CD4-positive, alpha-beta T cell treated with Interleukin-17A for 1 hour (primary cell): ENCODE measurements around the gene MAN2A1.
"Not testable (repeated sequence)": the region's sequence is repeated elsewhere in the genome, so short reads cannot be mapped to it uniquely, and the experiment has no call there.

Source experiments
- DNase-seq: peaks from one replicate; pipeline ENCODE4 v3.0.0-alpha.2; 2020

MAN2A1 gene

DNA sequence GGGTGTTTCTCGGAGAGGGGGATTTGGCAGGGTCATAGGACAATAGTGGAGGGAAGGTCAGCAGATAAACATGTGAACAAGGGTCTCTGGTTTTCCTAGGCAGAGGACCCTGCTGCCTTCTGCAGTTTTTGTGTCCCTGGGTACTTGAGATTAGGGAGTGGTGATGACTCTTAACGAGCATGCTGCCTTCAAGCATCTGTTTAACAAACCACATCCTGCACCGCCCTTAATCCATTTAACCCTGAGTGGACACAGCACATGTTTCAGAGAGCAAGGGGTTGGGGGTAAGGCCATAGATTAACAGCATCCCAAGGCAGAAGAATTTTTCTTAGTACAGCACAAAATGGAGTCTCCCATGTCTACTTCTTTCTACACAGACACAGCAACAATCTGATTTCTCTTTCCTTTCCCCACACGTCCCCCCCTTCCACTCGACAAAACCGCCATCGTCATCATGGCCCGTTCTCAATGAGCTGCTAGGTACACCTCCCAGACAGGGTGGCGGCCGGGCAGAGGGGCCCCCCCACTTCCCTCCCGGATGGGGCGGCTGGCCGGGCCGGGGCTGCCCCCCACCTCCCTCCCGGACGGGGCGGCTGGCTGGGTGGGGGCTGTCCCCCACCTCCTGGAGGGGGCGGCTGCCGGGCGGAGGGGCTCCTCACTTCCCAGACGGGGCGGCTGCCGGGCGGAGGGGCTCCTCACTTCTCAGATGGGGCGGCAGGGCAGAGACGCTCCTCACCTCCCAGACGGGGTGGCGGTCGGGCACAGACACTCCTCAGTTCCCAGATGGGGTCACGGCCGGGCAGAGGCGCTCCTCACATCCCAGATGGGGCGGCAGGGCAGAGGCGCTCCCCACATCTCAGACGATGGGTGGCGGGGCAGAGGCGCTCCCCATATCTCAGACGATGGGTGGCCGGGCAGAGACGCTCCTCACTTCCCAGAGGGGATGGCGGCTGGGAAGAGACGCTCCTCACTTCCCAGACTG, 142.8 kb downstream of the MAN2A1 start:
- DNase-seq: not testable (repeated sequence)

DNA sequence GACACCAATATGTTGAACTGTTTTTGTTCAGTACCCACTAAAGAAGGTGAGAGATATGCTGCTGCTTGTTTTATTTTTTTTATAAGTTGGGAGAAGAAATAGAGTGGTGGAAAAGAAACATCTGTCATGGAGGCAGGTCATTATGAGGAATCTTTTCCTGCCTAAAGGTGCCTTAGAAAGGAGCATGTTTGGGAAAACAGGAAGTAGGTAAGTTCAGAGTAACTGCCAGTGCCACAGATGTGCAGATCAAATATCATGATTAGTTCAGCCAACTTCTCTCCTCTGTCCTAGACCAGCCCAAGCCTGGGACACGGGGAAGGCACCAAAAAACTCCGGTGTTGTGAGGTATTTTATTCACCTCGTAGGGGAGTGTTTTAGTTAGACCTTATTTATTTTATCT, 144.2 kb downstream of the MAN2A1 start:
- DNase-seq: no peak

DNA sequence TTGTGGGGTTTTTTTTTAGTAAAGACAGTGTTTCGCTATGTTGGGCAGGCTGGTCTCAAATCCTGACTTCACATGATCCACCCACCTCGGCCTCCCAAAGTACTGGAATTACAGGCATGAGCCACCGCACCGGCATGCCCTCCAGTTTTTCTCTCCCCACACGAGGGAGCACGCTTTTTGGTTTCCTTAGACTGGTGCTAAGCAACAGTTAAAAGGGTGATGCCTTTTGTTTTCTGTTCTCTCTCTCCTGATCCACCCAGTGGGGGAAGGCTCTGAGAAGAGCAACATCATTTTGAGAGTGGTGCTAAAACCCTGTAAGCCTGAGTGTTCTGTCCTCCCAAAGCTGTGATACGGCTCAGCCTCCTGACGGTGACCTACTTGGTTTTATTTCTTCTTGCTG, 146.6 kb downstream of the MAN2A1 start:
- no peak for DNase-seq

- no peak for DNase-seq
These were observed 147.6 kb downstream of the MAN2A1 start for GRCh38 chr5:109837231-109837861.

GRCh38 chr5:109838157-109838556, 148.4 kb downstream of the MAN2A1 start:
- DNase-seq: no peak

GRCh38 chr5:109844148-109844547, 154.4 kb downstream of the MAN2A1 start:
- no peak for DNase-seq

DNA sequence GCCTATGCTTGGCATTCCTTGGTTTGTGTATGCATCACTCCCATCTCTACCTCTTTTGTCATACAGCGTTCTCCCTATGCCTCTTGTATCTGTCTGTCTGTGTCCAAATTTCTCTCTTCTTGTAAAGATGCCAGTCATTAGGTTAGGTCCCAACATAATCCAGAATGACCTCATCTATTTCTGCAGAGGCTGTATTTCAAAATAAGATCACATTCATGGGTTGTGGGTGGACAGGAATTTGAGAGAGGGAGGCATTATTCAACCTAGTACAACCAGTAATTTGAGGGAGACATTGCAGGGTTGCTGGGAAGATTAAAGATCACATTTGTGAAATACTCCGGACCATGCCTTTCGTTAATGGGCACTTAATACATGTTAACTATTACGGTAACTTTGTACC, 155.0 kb downstream of the MAN2A1 start:
- DNase-seq: no peak

DNA sequence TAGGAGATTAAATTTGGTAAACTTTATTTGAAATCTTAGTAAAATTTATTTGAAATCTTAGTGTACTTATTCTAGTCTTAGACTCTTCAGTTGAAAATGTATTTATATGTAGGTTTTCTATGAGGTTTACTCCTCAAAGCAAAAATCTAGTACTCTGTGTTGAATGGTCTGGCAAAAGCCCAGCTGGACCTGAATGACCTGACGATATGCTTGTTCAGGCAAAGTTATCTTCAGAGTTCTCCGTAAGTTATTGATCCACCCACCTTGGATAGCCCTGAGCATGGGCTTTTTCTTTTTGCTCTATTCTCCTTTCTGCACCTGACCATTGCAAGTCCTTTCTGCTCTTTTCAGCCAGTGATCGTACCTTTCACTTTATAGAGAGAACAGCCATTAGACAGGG, 158.4 kb downstream of the MAN2A1 start:
- no peak for DNase-seq

DNA sequence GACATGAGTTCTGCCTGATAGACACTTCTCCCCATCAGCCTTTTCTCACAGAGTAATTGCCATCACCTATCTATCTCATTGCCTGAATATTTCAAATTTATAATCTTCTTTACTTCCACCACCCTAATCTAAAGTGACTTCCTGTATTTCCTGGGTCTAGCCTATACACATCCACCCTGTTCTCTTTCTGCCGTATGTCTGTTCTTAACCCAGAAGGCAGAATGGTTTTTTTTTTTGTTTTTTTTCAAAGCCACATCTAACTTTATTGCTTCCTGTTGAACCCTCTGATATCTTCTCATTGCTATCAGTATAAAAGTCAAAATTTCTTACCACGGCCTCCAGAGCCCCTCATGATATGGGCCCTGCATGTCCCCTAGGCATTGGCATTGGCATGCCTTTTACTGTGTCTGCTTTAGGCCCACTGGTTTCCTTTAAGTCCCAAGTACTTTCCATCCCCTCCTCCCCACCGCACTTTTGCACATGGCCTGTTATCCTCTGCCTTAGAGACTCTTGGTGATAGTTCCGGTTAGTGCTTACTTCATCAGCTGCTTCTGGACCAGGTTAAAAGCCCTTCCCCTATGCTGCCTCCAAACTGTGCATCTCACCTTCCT, 159.9 kb downstream of the MAN2A1 start:
- DNase-seq: peak; percentile 15

DNA sequence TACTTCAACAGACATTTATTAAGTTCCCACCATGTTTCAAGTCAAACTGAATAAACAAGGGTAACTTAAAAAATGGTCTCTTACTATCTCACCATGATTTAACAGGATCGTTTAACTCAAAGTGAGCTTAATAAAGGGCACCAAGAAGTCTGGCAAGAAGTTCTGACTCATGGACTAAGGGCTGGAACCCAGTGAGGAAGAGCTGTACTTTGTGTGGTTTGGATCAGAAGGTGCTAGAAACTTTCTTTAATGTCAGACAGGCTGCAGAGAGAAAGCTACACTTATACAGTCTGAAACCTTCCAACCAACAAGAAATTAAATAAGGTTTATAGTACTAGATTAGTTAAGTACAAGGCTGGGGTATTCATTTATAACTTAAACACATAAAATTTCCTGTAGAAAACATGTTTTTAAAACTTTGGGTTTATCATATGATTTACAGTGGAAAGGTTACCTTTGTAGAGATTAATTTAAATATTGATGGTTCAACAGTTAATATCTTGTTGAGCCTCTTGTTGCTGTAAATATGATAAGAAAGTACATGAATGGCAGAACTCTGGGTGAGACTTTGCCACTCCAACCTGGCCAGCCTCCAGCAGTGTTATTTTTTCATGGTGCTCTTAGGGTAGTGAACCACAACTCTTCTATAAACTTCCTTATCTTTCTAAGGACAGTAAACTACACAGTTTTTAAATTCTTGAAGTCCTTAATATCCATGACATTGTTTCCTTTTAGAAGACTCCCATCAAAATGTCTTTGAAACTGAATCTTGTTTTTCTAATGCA, 162.8 kb downstream of the MAN2A1 start:
- peak; percentile 14 for DNase-seq

- DNase-seq: no peak
These were observed 163.7 kb downstream of the MAN2A1 start for GRCh38 chr5:109853377-109853776.

DNA sequence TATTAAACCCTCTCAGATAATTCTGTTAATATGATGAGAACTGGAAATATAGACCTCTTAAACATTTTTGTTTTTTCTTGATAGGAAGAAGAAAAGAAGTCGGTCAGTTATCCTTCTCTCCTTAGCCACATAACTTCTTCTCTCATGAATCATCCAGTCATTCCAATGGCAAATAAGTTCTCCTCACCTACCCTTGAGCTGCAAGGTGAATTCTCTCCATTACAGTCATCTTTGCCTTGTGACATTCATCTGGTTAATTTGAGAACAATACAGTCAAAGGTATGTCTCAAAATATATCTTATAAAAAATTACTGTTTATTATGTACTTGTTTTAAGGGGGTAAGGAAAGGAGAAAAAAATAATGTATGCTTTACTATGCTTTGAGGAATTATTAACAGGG, 165.3 kb downstream of the MAN2A1 start:
- no peak for DNase-seq

- peak; percentile 51 for DNase-seq
These were observed 167.8 kb downstream of the MAN2A1 start for GRCh38 chr5:109857405-109858031.

- DNase-seq: no peak
These were observed 169.8 kb downstream of the MAN2A1 start for GRCh38 chr5:109859537-109859936.

GRCh38 chr5:109862301-109862700, 172.6 kb downstream of the MAN2A1 start:
- DNase-seq: no peak

DNA sequence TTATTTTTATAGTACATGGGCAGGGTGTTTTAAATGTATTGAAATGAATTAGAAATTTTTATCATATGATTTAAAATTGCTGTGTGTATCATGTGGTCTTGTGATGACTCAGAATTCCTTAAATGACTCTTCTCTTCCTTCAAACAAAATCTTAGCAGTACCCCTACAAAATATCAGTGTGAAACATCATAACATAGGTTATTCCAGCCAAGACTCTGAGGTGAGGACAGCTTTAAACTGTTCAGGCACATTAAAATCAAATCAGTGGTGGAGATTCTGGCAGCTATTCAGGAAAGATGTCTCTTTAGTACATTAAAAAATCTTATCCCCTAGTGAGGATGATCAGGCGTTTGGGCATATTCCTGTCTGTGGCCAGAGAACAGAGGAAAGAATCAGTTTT, 174.0 kb downstream of the MAN2A1 start:
- DNase-seq: no peak

DNA sequence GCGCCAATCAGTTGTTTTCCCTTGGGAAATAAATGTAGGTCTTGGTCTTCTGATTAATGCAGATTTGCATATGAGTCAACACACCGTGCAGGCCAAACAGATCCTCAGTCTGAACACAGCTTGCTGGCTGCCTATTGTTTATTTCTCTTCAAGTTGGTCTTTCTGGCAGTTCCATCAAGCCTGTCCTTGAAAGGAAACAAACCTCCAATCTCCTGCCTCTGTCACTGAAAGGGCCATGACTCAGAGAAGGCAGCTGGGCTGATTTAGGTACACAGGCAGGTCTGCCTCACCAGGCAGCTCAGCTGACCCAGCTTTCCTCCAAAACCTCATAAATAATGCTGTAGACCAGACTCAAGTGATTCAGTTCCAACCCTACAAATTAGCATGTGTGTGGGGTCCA, 175.9 kb downstream of the MAN2A1 start:
- DNase-seq: no peak

GRCh38 chr5:109866051-109866450, 176.3 kb downstream of the MAN2A1 start:
- DNase-seq: no peak

DNA sequence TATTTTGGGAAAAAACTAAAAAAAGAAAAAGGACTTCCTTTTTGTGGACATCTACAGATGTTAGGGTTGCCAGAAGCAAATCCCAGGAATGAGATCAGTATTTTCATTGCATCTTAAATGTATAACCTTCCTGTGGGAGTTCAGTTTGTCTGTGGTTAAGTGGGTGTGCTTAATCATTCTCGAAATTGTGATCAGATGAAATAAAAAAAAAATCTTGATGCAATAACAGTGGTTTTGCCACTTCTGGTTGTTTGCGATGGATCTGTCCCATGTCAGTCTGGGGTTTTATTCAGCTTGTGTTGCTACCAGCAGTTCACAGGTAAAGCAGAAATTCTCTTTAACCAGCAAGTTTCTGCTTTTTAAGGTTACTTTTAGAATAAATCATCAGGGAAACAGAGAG, 179.0 kb downstream of the MAN2A1 start:
- DNase-seq: no peak

GRCh38 chr5:109873687-109874086, 184.0 kb downstream of the MAN2A1 start:
- no peak for DNase-seq

DNA sequence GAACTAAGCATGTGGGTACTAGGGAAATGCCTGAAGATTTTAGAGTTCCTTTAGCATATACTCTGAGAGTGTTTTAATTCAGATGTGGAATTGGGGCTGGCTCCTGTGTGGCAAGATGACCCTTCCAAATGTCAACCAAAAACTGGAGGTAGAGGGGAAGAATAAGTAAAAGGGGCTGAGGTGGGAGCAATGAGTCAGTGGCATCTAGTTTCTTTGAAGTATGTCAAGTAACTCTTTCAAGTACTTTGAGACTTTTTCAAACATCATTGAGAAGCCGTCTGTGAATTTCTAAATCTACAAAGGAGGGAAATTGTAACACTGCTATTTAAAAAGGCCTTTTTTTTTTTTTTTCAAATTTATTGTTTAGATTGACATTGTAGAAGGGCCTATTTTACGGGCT, 184.4 kb downstream of the MAN2A1 start:
- no peak for DNase-seq

DNA sequence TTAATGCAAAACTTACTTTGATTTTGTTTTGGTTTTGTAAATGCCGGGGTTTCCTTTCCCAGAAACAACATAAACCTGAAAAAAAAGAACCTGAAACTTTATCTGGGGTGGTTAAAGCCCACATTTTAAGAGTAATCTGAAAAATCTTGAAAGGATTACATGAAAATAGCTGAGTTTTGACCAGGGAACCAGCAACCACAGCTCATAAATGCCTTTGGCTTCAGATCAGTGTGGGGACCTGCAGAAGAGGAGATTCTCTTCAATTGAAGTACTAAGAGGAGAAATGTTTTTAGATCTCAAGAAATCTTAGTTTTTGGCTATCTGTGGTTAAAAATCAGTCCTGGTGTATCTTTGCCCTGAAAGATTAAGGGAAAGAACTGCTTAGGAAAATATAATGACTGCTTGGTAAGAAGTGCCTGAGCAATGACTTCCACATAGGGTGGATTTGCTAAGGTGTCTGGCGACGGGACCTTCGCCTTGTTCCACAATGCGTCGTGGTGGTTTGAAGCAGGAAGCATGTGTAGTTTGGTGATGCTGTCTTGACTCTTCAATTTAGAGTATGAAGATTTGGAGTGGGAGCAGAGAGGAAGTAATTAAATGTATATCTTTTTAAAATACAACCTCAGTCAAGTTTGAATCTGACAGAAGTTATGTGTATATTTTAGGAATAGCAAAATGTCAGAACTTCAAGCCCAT, 186.5 kb downstream of the MAN2A1 start:
- no peak for DNase-seq
